Measurements from ENCODE around the gene GOT2. TPM values are rescaled to one million over a fixed set of nuclear protein-coding genes. Genes with fewer than 3 reads are reported as not detected.

GOT2 gene
- total RNA-seq, 3 donors from 2014 or later: 143 to 147 (median 143) TPM

- H3K27me3 Mint-ChIP-seq (ENCODE audit: low read depth): peaks cover 2% of the 10 kb centered on the region
- peak overlapping the region; percentile 92 for H3K4me3 Mint-ChIP-seq
- H3K9me3 Mint-ChIP-seq: no peaks in the 10 kb centered on the region
- ATAC-seq (no peak), DNase-seq (no peak)
- peaks cover 34% of the 10 kb centered on the region for H3K4me1 Mint-ChIP-seq (ENCODE audit: low read depth)
- H3K36me3 Mint-ChIP-seq (ENCODE audit: insufficient read depth): peaks cover 14% of the 10 kb centered on the region
Observed at GRCh38 chr16:58733248-58733670, 857 bp downstream of the GOT2 start.

GRCh38 chr16:58732545-58733247 lies 1.4 kb downstream of the GOT2 start:
- no peaks in the 10 kb centered on the region for H3K27me3 Mint-ChIP-seq (ENCODE audit: low read depth)
- peak; percentile 70 to 71 for ATAC-seq
- peak overlapping the region; percentile 92 for H3K4me3 Mint-ChIP-seq
- peaks cover 19% of the 10 kb centered on the region for H3K36me3 Mint-ChIP-seq (ENCODE audit: insufficient read depth)
- H3K4me1 Mint-ChIP-seq (ENCODE audit: low read depth): peaks cover 34% of the 10 kb centered on the region
- H3K9me3 Mint-ChIP-seq: no peaks in the 10 kb centered on the region
- no peak for DNase-seq

- Mint-ChIP-seq H3K4me3 (no peak overlapping the region), H3K4me1 (ENCODE audit: low read depth) (peaks cover 34% of the 10 kb centered on the region), H3K9me3 (no peaks in the 10 kb centered on the region), H3K36me3 (ENCODE audit: insufficient read depth) (peaks cover 19% of the 10 kb centered on the region), H3K27me3 (ENCODE audit: low read depth) (no peaks in the 10 kb centered on the region)
- DNase-seq: no peak
- ATAC-seq: no peak
Observed at GRCh38 chr16:58730724-58731370, 3.3 kb downstream of the GOT2 start.

GRCh38 chr16:58727796-58728568 lies 6.1 kb downstream of the GOT2 start:
- H3K36me3 Mint-ChIP-seq (ENCODE audit: insufficient read depth): peaks cover 19% of the 10 kb centered on the region
- no peaks in the 10 kb centered on the region for H3K9me3 Mint-ChIP-seq
- H3K27me3 Mint-ChIP-seq (ENCODE audit: low read depth): no peaks in the 10 kb centered on the region
- no peak overlapping the region for H3K4me3 Mint-ChIP-seq
- ATAC-seq (no peak), DNase-seq (no peak)
- H3K4me1 Mint-ChIP-seq (ENCODE audit: low read depth): peaks cover 25% of the 10 kb centered on the region

- peaks cover 17% of the 10 kb centered on the region for H3K4me1 Mint-ChIP-seq (ENCODE audit: low read depth)
Observed at GRCh38 chr16:58727028-58727781, 6.9 kb downstream of the GOT2 start.

GRCh38 chr16:58723109-58723508 lies 11.0 kb downstream of the GOT2 start:
- no peaks in the 10 kb centered on the region for H3K27me3 Mint-ChIP-seq (ENCODE audit: low read depth)
- ATAC-seq (no peak), DNase-seq (no peak)
- H3K9me3 Mint-ChIP-seq: no peaks in the 10 kb centered on the region
- H3K4me3 Mint-ChIP-seq: no peak overlapping the region
- H3K4me1 Mint-ChIP-seq (ENCODE audit: low read depth): no peaks in the 10 kb centered on the region
- peaks cover 16% of the 10 kb centered on the region for H3K36me3 Mint-ChIP-seq (ENCODE audit: insufficient read depth)

More at GRCh38 chr16:58727028-58727781, 6.9 kb downstream of the GOT2 start:
- Mint-ChIP-seq H3K9me3 (no peaks in the 10 kb centered on the region), H3K36me3 (ENCODE audit: insufficient read depth) (peaks cover 15% of the 10 kb centered on the region), H3K27me3 (ENCODE audit: low read depth) (no peaks in the 10 kb centered on the region), H3K4me3 (no peak overlapping the region)
- DNase-seq (no peak), ATAC-seq (no peak)

GRCh38 chr16:58717994-58718393 lies 16.1 kb downstream of the GOT2 start:
- H3K4me3 Mint-ChIP-seq: no peak overlapping the region
- no peak for DNase-seq
- peaks cover 36% of the 10 kb centered on the region for H3K36me3 Mint-ChIP-seq (ENCODE audit: insufficient read depth)
- H3K27me3 Mint-ChIP-seq (ENCODE audit: low read depth): no peaks in the 10 kb centered on the region
- no peaks in the 10 kb centered on the region for H3K4me1 Mint-ChIP-seq (ENCODE audit: low read depth)
- no peak for ATAC-seq
- no peaks in the 10 kb centered on the region for H3K9me3 Mint-ChIP-seq

- Mint-ChIP-seq H3K4me3 (no peak overlapping the region), H3K27me3 (ENCODE audit: low read depth) (no peaks in the 10 kb centered on the region), H3K36me3 (ENCODE audit: insufficient read depth) (peaks cover 43% of the 10 kb centered on the region), H3K9me3 (no peaks in the 10 kb centered on the region), H3K4me1 (ENCODE audit: low read depth) (no peaks in the 10 kb centered on the region)
- DNase-seq (no peak), ATAC-seq (no peak)
Observed at GRCh38 chr16:58716468-58716867, 17.6 kb downstream of the GOT2 start.

- H3K27me3 Mint-ChIP-seq (ENCODE audit: low read depth): no peaks in the 10 kb centered on the region
- DNase-seq (no peak), ATAC-seq (no peak)
- no peaks in the 10 kb centered on the region for H3K4me1 Mint-ChIP-seq (ENCODE audit: low read depth)
- peaks cover 45% of the 10 kb centered on the region for H3K36me3 Mint-ChIP-seq (ENCODE audit: insufficient read depth)
- H3K9me3 Mint-ChIP-seq: no peaks in the 10 kb centered on the region
- no peak overlapping the region for H3K4me3 Mint-ChIP-seq
Observed at GRCh38 chr16:58713742-58714141, 20.4 kb downstream of the GOT2 start.

GRCh38 chr16:58709333-58709732 lies 24.8 kb downstream of the GOT2 start:
- no peak for DNase-seq
- no peaks in the 10 kb centered on the region for H3K4me1 Mint-ChIP-seq (ENCODE audit: low read depth)
- no peak overlapping the region for H3K4me3 Mint-ChIP-seq
- ATAC-seq: no peak
- H3K9me3 Mint-ChIP-seq: no peaks in the 10 kb centered on the region
- H3K36me3 Mint-ChIP-seq (ENCODE audit: insufficient read depth): peaks cover 37% of the 10 kb centered on the region
- H3K27me3 Mint-ChIP-seq (ENCODE audit: low read depth): no peaks in the 10 kb centered on the region

- ATAC-seq (no peak), DNase-seq (no peak)
- no peaks in the 10 kb centered on the region for H3K27me3 Mint-ChIP-seq (ENCODE audit: low read depth)
- H3K4me1 Mint-ChIP-seq (ENCODE audit: low read depth): peaks cover 3% of the 10 kb centered on the region
- H3K4me3 Mint-ChIP-seq: no peak overlapping the region
- no peaks in the 10 kb centered on the region for H3K9me3 Mint-ChIP-seq
- H3K36me3 Mint-ChIP-seq (ENCODE audit: insufficient read depth): peaks cover under 1% of the 10 kb centered on the region
Observed at GRCh38 chr16:58699151-58699550, 35.0 kb downstream of the GOT2 start.

- Mint-ChIP-seq H3K4me3 (no peak overlapping the region), H3K36me3 (ENCODE audit: insufficient read depth) (no peaks in the 10 kb centered on the region), H3K27me3 (ENCODE audit: low read depth) (peaks cover 2% of the 10 kb centered on the region), H3K9me3 (peaks cover 4% of the 10 kb centered on the region), H3K4me1 (ENCODE audit: low read depth) (peaks cover 3% of the 10 kb centered on the region)
- ATAC-seq: no peak
- no peak for DNase-seq
Observed at GRCh38 chr16:58695368-58695767, 38.7 kb downstream of the GOT2 start.

GRCh38 chr16:58692450-58692849 lies 41.7 kb downstream of the GOT2 start:
- ATAC-seq (no peak), DNase-seq (no peak)
- Mint-ChIP-seq H3K4me3 (no peak overlapping the region), H3K9me3 (peaks cover 4% of the 10 kb centered on the region), H3K27me3 (ENCODE audit: low read depth) (peaks cover 2% of the 10 kb centered on the region), H3K4me1 (ENCODE audit: low read depth) (no peaks in the 10 kb centered on the region), H3K36me3 (ENCODE audit: insufficient read depth) (no peaks in the 10 kb centered on the region)
